HEK293 (cell line): ENCODE data around the gene AP3B1.

Experiments used
- CTCF ChIA-PET: fragments of 350-600 bp; formaldehyde crosslinking; extraction: SDS; loops from one replicate; lab custom pipeline; 2021; ENCODE audit warnings: antibody characterized with exemption; lab: Yijun Ruan, JAX
- POLR2A ChIA-PET: fragments of 300-600 bp; formaldehyde crosslinking; extraction: SDS; loops from one replicate; lab custom pipeline; 2020; ENCODE audit warnings: antibody characterized with exemption, inconsistent platforms; lab: Yijun Ruan, JAX
- H3K27ac ChIP-seq: fragments of 200-500 bp; sonication (Bioruptor generic); 2 replicates; pipeline ENCODE4 v1.5.1; 2014; ENCODE audit warnings: low read depth, low read length, control low read depth, inconsistent platforms; ENCODE audit errors: extremely low read depth
- H3K36me3 ChIP-seq, 2 experiments: fragments of 200-500 bp in 1 of 2; sonication (Bioruptor generic) in 1 of 2; 1 replicate in 1 of 2; 2 replicates in 1 of 2; pipeline ENCODE4 v1.5.1; 2014 to 2017; ENCODE audit warnings: inconsistent platforms in 2 of 2, low read length in 2 of 2; ENCODE audit not compliant: control insufficient read depth in 2 of 2, insufficient read depth in 1 of 2
- H3K4me1 ChIP-seq: fragments of 200-500 bp; sonication (Bioruptor generic); 2 replicates; pipeline ENCODE4 v1.5.1; 2014; ENCODE audit warnings: mild to moderate bottlenecking, low read length, inconsistent platforms; ENCODE audit not compliant: control insufficient read depth, insufficient read depth
- H3K4me3 ChIP-seq: 2 replicates; pipeline ENCODE4 v1.5.1; 2011; ENCODE audit warnings: low read depth, mild to moderate bottlenecking, control low read depth, low read length, moderate library complexity
- H3K9me3 ChIP-seq: fragments of 200-500 bp; sonication (Bioruptor generic); 2 replicates; pipeline ENCODE4 v1.5.1; 2014; ENCODE audit warnings: low read depth, low read length, inconsistent platforms; ENCODE audit not compliant: control insufficient read depth, insufficient read depth
- HOXD13 ChIP-seq: sonication (generic); formaldehyde crosslinking; IDR thresholded peaks from 2 replicates; pipeline ENCODE4 v1.8.0; 2022; ENCODE audit warnings: missing genetic modification reagents, borderline replicate concordance
- IKZF3 ChIP-seq: fragments of 450-650 bp; IDR thresholded peaks from 2 replicates; pipeline ENCODE4 v1.5.0; 2018; ENCODE audit warnings: missing biosample characterization, mild to moderate bottlenecking, missing genetic modification characterization, moderate library complexity
- ZFP3 ChIP-seq: fragments of 450-650 bp; formaldehyde crosslinking; IDR thresholded peaks from 2 replicates; pipeline ENCODE4 v1.5.1; 2016; ENCODE audit warnings: low read depth, missing biosample characterization, missing genetic modification characterization
- ZIC2 ChIP-seq: fragments of 450-650 bp; formaldehyde crosslinking; IDR thresholded peaks from 2 replicates; pipeline ENCODE4 v1.5.1; 2016; ENCODE audit warnings: missing biosample characterization, missing genetic modification characterization
- ZNF169 ChIP-seq: fragments of 450-650 bp; formaldehyde crosslinking; IDR thresholded peaks from 2 replicates; pipeline ENCODE4 v1.5.1; 2016; ENCODE audit warnings: missing biosample characterization, missing genetic modification characterization
- ZNF175 ChIP-seq: fragments of 450-650 bp; formaldehyde crosslinking; IDR thresholded peaks from 2 replicates; pipeline ENCODE4 v1.5.1; 2016; ENCODE audit warnings: missing biosample characterization, missing genetic modification characterization
- ZNF341 ChIP-seq: fragments of 450-650 bp; formaldehyde crosslinking; IDR thresholded peaks from 2 replicates; pipeline ENCODE4; 2016; ENCODE audit warnings: low read depth, missing biosample characterization, missing genetic modification characterization
- ZNF391 ChIP-seq: fragments of 450-650 bp; formaldehyde crosslinking; IDR thresholded peaks from 2 replicates; pipeline ENCODE4 v1.5.1; 2016; ENCODE audit warnings: low read depth, missing biosample characterization, missing genetic modification characterization, borderline replicate concordance
- ZNF416 ChIP-seq: fragments of 450-650 bp; formaldehyde crosslinking; IDR thresholded peaks from 2 replicates; pipeline ENCODE4 v1.5.1; 2016; ENCODE audit warnings: missing biosample characterization, missing genetic modification characterization
- ZNF510 ChIP-seq: fragments of 450-650 bp; formaldehyde crosslinking; IDR thresholded peaks from 2 replicates; pipeline ENCODE4 v1.5.1; 2018; ENCODE audit warnings: mild to moderate bottlenecking, missing genetic modification characterization, missing biosample characterization; ENCODE audit not compliant: insufficient replicate concordance
- ZNF571 ChIP-seq: fragments of 450-650 bp; formaldehyde crosslinking; IDR thresholded peaks from 2 replicates; pipeline ENCODE4 v1.5.0; 2017; ENCODE audit warnings: missing biosample characterization, missing genetic modification characterization
- ZNF600 ChIP-seq: fragments of 450-650 bp; formaldehyde crosslinking; IDR thresholded peaks from 2 replicates; pipeline ENCODE4 v1.5.1; 2016; ENCODE audit warnings: missing biosample characterization, missing genetic modification characterization
- ZNF610 ChIP-seq: fragments of 450-650 bp; formaldehyde crosslinking; IDR thresholded peaks from 2 replicates; pipeline ENCODE4 v1.5.1; 2016; ENCODE audit warnings: missing biosample characterization, missing genetic modification characterization, borderline replicate concordance
- ZNF623 ChIP-seq: fragments of 450-650 bp; formaldehyde crosslinking; IDR thresholded peaks from 2 replicates; pipeline ENCODE4 v1.5.1; 2016; ENCODE audit warnings: missing biosample characterization, missing genetic modification characterization
- ZNF677 ChIP-seq: fragments of 450-650 bp; IDR thresholded peaks from 2 replicates; pipeline ENCODE4 v1.5.0; 2018; ENCODE audit warnings: missing biosample characterization, mild to moderate bottlenecking, missing genetic modification characterization, moderate library complexity
- ZNF76 ChIP-seq: fragments of 450-650 bp; formaldehyde crosslinking; IDR thresholded peaks from 2 replicates; pipeline ENCODE4; 2016; ENCODE audit warnings: low read depth, missing biosample characterization, missing genetic modification characterization, borderline replicate concordance
- ZNF768 ChIP-seq: fragments of 450-650 bp; formaldehyde crosslinking; IDR thresholded peaks from 2 replicates; pipeline ENCODE4 v1.5.1; 2018; ENCODE audit warnings: missing biosample characterization, mild to moderate bottlenecking, missing genetic modification characterization
- ZNF837 ChIP-seq: fragments of 450-650 bp; formaldehyde crosslinking; IDR thresholded peaks from 2 replicates; pipeline ENCODE4 v1.5.1; 2016; ENCODE audit warnings: missing biosample characterization, missing genetic modification characterization
- TF ChIP-seq, protein P1 (sequence below): fragments of 450-650 bp; formaldehyde crosslinking; IDR thresholded peaks from 2 replicates; pipeline ENCODE4 v1.5.0; 2017; ENCODE audit warnings: missing biosample characterization, missing genetic modification characterization, borderline replicate concordance
- TF ChIP-seq, protein P2 (sequence below): fragments of 450-650 bp; formaldehyde crosslinking; IDR thresholded peaks from 2 replicates; pipeline ENCODE4 v1.5.1; 2016; ENCODE audit warnings: missing biosample characterization, missing genetic modification characterization
- TF ChIP-seq, protein P3 (sequence below): fragments of 450-650 bp; formaldehyde crosslinking; IDR thresholded peaks from 2 replicates; pipeline ENCODE4 v1.5.1; 2016; ENCODE audit warnings: missing biosample characterization, missing genetic modification characterization
- TF ChIP-seq, protein P4 (sequence below): fragments of 450-650 bp; formaldehyde crosslinking; IDR thresholded peaks from 2 replicates; pipeline ENCODE4 v1.5.1; 2016; ENCODE audit warnings: missing biosample characterization, missing genetic modification characterization
- TF ChIP-seq, protein P5 (sequence below): fragments of 450-650 bp; formaldehyde crosslinking; IDR thresholded peaks from 2 replicates; pipeline ENCODE4 v1.5.1; 2016; ENCODE audit warnings: missing biosample characterization, missing genetic modification characterization

AP3B1 gene

DNA sequence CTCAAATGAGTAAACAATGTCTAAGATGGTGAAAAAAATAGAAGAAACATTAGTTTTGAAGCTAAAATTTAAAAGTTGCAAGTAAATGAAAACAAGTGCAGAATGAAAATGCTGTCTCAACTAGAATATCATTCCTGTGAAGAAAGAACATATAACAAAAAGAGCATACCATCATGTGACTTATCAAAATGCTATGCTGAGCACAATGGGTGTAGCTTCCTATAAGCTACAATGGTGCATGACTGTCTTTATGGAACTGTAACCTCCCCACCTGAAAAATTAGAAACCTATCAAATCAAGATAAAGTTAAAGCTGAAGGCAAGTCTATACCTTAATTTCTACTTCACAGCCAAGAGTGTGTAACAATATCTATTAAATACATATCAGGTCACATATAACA lies 192.0 kb downstream of the AP3B1 start:
- CTCF ChIA-PET = interaction anchor here (1.0 kb wide), 2 partner anchors 25 to 542 kb away, joined by 3 read pairs; no protein-coding TSS in a partner anchor
- Histone ChIP-seq H3K4me1 (peaks cover 6% of the 10 kb centered on the region; the same call in 1 of the 2 replicates), H3K4me3 (no peak overlapping the region), H3K9me3 (no peaks in the 10 kb centered on the region), H3K27ac (no peak overlapping the region), H3K36me3 (peaks cover 9 to 17% of the 10 kb centered on the region in 2 experiments)
- TF ChIP-seq ZNF169 (tag by site-specific recombination) = no peak
- TF ChIP-seq, protein P1, sequence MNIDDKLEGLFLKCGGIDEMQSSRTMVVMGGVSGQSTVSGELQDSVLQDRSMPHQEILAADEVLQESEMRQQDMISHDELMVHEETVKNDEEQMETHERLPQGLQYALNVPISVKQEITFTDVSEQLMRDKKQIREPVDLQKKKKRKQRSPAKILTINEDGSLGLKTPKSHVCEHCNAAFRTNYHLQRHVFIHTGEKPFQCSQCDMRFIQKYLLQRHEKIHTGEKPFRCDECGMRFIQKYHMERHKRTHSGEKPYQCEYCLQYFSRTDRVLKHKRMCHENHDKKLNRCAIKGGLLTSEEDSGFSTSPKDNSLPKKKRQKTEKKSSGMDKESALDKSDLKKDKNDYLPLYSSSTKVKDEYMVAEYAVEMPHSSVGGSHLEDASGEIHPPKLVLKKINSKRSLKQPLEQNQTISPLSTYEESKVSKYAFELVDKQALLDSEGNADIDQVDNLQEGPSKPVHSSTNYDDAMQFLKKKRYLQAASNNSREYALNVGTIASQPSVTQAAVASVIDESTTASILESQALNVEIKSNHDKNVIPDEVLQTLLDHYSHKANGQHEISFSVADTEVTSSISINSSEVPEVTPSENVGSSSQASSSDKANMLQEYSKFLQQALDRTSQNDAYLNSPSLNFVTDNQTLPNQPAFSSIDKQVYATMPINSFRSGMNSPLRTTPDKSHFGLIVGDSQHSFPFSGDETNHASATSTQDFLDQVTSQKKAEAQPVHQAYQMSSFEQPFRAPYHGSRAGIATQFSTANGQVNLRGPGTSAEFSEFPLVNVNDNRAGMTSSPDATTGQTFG (tag by site-specific recombination) = no peak
- TF ChIP-seq, protein P2, sequence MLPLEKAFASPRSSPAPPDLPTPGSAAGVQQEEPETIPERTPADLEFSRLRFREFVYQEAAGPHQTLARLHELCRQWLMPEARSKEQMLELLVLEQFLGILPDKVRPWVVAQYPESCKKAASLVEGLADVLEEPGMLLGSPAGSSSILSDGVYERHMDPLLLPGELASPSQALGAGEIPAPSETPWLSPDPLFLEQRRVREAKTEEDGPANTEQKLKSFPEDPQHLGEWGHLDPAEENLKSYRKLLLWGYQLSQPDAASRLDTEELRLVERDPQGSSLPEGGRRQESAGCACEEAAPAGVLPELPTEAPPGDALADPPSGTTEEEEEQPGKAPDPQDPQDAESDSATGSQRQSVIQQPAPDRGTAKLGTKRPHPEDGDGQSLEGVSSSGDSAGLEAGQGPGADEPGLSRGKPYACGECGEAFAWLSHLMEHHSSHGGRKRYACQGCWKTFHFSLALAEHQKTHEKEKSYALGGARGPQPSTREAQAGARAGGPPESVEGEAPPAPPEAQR = no peak
- TF ChIP-seq IKZF3 (tag by site-specific recombination) = no peak
- TF ChIP-seq ZNF677 = no peak
- TF ChIP-seq ZNF837 = no peak
- no peak for TF ChIP-seq ZNF175 (tag by site-specific recombination)
- TF ChIP-seq ZNF510 (tag by site-specific recombination) = no peak
- no peak for TF ChIP-seq ZNF76 (tag by site-specific recombination)
- no peak for TF ChIP-seq HOXD13 (CRISPR knock-in tag)
- TF ChIP-seq ZNF768 (tag by site-specific recombination) = no peak
- no peak for TF ChIP-seq ZNF600 (tag by site-specific recombination)
- TF ChIP-seq, protein P3, sequence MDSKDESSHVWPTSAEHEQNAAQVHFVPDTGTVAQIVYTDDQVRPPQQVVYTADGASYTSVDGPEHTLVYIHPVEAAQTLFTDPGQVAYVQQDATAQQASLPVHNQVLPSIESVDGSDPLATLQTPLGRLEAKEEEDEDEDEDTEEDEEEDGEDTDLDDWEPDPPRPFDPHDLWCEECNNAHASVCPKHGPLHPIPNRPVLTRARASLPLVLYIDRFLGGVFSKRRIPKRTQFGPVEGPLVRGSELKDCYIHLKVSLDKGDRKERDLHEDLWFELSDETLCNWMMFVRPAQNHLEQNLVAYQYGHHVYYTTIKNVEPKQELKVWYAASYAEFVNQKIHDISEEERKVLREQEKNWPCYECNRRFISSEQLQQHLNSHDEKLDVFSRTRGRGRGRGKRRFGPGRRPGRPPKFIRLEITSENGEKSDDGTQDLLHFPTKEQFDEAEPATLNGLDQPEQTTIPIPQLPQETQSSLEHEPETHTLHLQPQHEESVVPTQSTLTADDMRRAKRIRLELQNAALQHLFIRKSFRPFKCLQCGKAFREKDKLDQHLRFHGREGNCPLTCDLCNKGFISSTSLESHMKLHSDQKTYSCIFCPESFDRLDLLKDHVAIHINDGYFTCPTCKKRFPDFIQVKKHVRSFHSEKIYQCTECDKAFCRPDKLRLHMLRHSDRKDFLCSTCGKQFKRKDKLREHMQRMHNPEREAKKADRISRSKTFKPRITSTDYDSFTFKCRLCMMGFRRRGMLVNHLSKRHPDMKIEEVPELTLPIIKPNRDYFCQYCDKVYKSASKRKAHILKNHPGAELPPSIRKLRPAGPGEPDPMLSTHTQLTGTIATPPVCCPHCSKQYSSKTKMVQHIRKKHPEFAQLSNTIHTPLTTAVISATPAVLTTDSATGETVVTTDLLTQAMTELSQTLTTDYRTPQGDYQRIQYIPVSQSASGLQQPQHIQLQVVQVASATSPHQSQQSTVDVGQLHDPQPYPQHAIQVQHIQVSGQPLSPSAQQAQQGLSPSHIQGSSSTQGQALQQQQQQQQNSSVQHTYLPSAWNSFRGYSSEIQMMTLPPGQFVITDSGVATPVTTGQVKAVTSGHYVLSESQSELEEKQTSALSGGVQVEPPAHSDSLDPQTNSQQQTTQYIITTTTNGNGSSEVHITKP (tag by site-specific recombination) = no peak
- no peak for TF ChIP-seq ZNF341 (tag by site-specific recombination)
- no peak for TF ChIP-seq ZNF623
- TF ChIP-seq, protein P4, sequence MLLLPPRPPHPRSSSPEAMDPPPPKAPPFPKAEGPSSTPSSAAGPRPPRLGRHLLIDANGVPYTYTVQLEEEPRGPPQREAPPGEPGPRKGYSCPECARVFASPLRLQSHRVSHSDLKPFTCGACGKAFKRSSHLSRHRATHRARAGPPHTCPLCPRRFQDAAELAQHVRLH (tag by site-specific recombination) = no peak
- no peak for TF ChIP-seq ZNF391 (tag by site-specific recombination)
- POLR2A ChIA-PET = interaction anchor here (0.5 kb wide), 1 partner anchor 18 kb away, joined by 3 read pairs; no protein-coding TSS in a partner anchor

DNA sequence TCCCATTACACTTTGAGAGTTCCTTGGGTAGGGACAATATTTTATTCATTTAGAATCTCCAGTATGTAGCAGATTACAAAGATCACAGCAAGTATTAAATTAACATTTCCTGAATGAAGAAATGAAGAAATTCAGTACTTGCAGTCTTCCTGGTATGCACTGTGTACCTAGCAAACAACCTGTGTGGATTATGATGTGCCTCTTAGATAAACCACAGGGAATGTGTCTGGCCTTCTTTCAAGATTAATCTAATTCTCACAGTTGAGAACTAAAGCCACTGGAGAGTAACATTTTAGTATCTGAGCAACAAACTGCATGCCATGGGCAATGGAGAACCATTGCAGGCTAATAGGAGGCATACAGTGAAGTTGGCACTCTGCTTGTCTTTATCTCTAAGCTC lies 199.4 kb downstream of the AP3B1 start:
- Histone ChIP-seq H3K9me3 (no peaks in the 10 kb centered on the region), H3K4me3 (no peak overlapping the region), H3K36me3 (peaks cover 9 to 15% of the 10 kb centered on the region in 2 experiments), H3K4me1 (no peaks in the 10 kb centered on the region), H3K27ac (no peak overlapping the region)
- ChIA-PET CTCF (no interaction called here), POLR2A (no interaction called here)
- no peak for TF ChIP-seq ZNF571 (tag by site-specific recombination)
- no peak for TF ChIP-seq ZIC2 (tag by site-specific recombination)
- TF ChIP-seq ZNF610 (tag by site-specific recombination) = no peak
- TF ChIP-seq ZNF416 (tag by site-specific recombination) = no peak
- TF ChIP-seq, protein P5, sequence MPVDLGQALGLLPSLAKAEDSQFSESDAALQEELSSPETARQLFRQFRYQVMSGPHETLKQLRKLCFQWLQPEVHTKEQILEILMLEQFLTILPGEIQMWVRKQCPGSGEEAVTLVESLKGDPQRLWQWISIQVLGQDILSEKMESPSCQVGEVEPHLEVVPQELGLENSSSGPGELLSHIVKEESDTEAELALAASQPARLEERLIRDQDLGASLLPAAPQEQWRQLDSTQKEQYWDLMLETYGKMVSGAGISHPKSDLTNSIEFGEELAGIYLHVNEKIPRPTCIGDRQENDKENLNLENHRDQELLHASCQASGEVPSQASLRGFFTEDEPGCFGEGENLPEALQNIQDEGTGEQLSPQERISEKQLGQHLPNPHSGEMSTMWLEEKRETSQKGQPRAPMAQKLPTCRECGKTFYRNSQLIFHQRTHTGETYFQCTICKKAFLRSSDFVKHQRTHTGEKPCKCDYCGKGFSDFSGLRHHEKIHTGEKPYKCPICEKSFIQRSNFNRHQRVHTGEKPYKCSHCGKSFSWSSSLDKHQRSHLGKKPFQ (tag by site-specific recombination) = no peak
- TF ChIP-seq ZFP3 = no peak
